GM23338 (cell line): ENCODE results near the gene ANOS1. TPM values are rescaled to one million over a fixed set of nuclear protein-coding genes. Genes with fewer than 3 reads are reported as not detected.

Experiments used
- ATAC-seq: fragments of 200-7000 bp; cut with Tn5 transposase; 3 replicates; pipeline ENCODE4 v1.9.1; 2020
- DNase-seq: peaks from one replicate; pipeline ENCODE4 v3.0.0-alpha.2; 2015; ENCODE audit warnings: low spot score
- H2AFZ ChIP-seq: fragments of 200-600 bp; sonication (generic); 2 replicates; pipeline ENCODE4 v1.8.0; 2016; ENCODE audit warnings: antibody characterized with exemption, mild to moderate bottlenecking, moderate library complexity
- H3F3A ChIP-seq: fragments of 200-600 bp; sonication (generic); replicated peaks from 2 replicates; pipeline ENCODE4 v1.8.0; 2017; ENCODE audit warnings: antibody characterized with exemption, mixed run types, low read depth
- H3K27ac ChIP-seq: fragments of 200-600 bp; sonication (generic); 2 replicates; pipeline ENCODE4 v1.6.1; 2016; ENCODE audit warnings: low read depth
- H3K27me3 ChIP-seq: fragments of 200-600 bp; sonication (generic); 2 replicates; pipeline ENCODE4 v1.8.0; 2016; ENCODE audit warnings: mild to moderate bottlenecking, mixed run types, moderate library complexity; ENCODE audit not compliant: insufficient read depth
- H3K36me3 ChIP-seq: fragments of 200-600 bp; sonication (generic); 2 replicates; pipeline ENCODE4 v1.8.0; 2016; ENCODE audit warnings: mild to moderate bottlenecking; ENCODE audit not compliant: insufficient read depth
- H3K4me1 ChIP-seq: fragments of 200-600 bp; sonication (generic); 2 replicates; pipeline ENCODE4 v1.8.0; 2016; ENCODE audit warnings: mild to moderate bottlenecking, moderate library complexity; ENCODE audit not compliant: insufficient read depth
- H3K4me2 ChIP-seq: fragments of 200-600 bp; sonication (generic); 2 replicates; pipeline ENCODE4 v1.7.1; 2017; ENCODE audit warnings: mixed run types
- H3K4me3 ChIP-seq: fragments of 200-600 bp; sonication (generic); 2 replicates; pipeline ENCODE4 v1.6.1; 2016; ENCODE audit warnings: mixed run types
- H3K79me2 ChIP-seq: fragments of 200-600 bp; sonication (generic); replicated peaks from 2 replicates; pipeline ENCODE4 v1.8.0; 2017; ENCODE audit warnings: mild to moderate bottlenecking; ENCODE audit not compliant: insufficient read depth
- H3K9me2 ChIP-seq: fragments of 200-600 bp; sonication (generic); 2 replicates; pipeline ENCODE4 v1.8.0; 2017; ENCODE audit not compliant: insufficient read depth
- H4K20me1 ChIP-seq: fragments of 200-600 bp; sonication (generic); replicated peaks from 2 replicates; pipeline ENCODE4 v1.8.0; 2017; ENCODE audit warnings: mild to moderate bottlenecking; ENCODE audit not compliant: insufficient read depth
- H3K27ac Mint-ChIP-seq: 2 replicates; pipeline ENCODE4 v1.8.0; 2020; ENCODE audit warnings: inconsistent platforms, mild to moderate bottlenecking, moderate library complexity, mixed read lengths
- H3K27me3 Mint-ChIP-seq: 3 replicates; pipeline ENCODE4 v1.8.0; 2022; ENCODE audit warnings: low read depth, mild to moderate bottlenecking, moderate library complexity, mixed read lengths, inconsistent platforms; ENCODE audit not compliant: insufficient read depth, poor library complexity
- H3K36me3 Mint-ChIP-seq: 3 replicates; pipeline ENCODE4 v1.8.0; 2021; ENCODE audit warnings: low read depth, mild to moderate bottlenecking, inconsistent platforms, moderate library complexity, mixed read lengths
- H3K4me1 Mint-ChIP-seq: 3 replicates; pipeline ENCODE4 v1.8.0; 2020; ENCODE audit warnings: mild to moderate bottlenecking, inconsistent platforms, mixed read lengths
- H3K4me3 Mint-ChIP-seq: 3 replicates; pipeline ENCODE4 v1.8.0; 2021; ENCODE audit warnings: moderate library complexity, mild to moderate bottlenecking, inconsistent platforms, mixed read lengths
- H3K9me3 Mint-ChIP-seq: 3 replicates; pipeline ENCODE4 v1.8.0; 2020; ENCODE audit warnings: moderate library complexity, mild to moderate bottlenecking, inconsistent platforms, mixed read lengths
- CREB1 ChIP-seq: fragments of 250-450 bp; sonication (Bioruptor Pico); IDR thresholded peaks from 2 replicates; pipeline ENCODE4 v1.5.0; 2020; ENCODE audit warnings: low read depth, mild to moderate bottlenecking, moderate library complexity
- ETS1 ChIP-seq: IDR thresholded peaks from 2 replicates; pipeline ENCODE4 v1.6.1; 2016; ENCODE audit warnings: antibody characterized with exemption
- EZH2 ChIP-seq: fragments of 200-600 bp; sonication (generic); IDR thresholded peaks from one replicate; pipeline ENCODE4 v1.8.0; 2017; ENCODE audit warnings: antibody characterized with exemption, mild to moderate bottlenecking, low read depth; ENCODE audit not compliant: unreplicated experiment
- EZH2phosphoT487 ChIP-seq: fragments of 200-600 bp; sonication (generic); IDR thresholded peaks from one replicate; pipeline ENCODE4 v1.8.1; 2018; ENCODE audit warnings: antibody characterized with exemption; ENCODE audit not compliant: unreplicated experiment
- JUNB ChIP-seq: IDR thresholded peaks from one replicate; pipeline ENCODE4 v1.6.1; 2016; ENCODE audit warnings: antibody characterized with exemption; ENCODE audit not compliant: unreplicated experiment
- NANOG ChIP-seq: IDR thresholded peaks from 2 replicates; pipeline ENCODE4 v1.6.1; 2016; ENCODE audit warnings: antibody characterized with exemption, borderline replicate concordance
- POLR2AphosphoS5 ChIP-seq: IDR thresholded peaks from 2 replicates; pipeline ENCODE4 v1.6.1; 2016; ENCODE audit warnings: antibody characterized with exemption, low read depth
- STAT1 ChIP-seq: IDR thresholded peaks from one replicate; pipeline ENCODE4 v1.6.1; 2016; ENCODE audit warnings: antibody characterized with exemption; ENCODE audit not compliant: unreplicated experiment
- ZNF114 ChIP-seq: fragments of 250-450 bp; sonication (Bioruptor Pico); IDR thresholded peaks from 2 replicates; pipeline ENCODE4 v1.5.0; 2020; ENCODE audit warnings: mild to moderate bottlenecking, moderate library complexity
- ZNF331 ChIP-seq: fragments of 250-450 bp; sonication (Bioruptor Pico); IDR thresholded peaks from 2 replicates; pipeline ENCODE4 v1.5.0; 2020; ENCODE audit warnings: low read depth, mild to moderate bottlenecking, moderate library complexity
- ZNF462 ChIP-seq: fragments of 250-450 bp; sonication (Bioruptor Pico); IDR thresholded peaks from 2 replicates; pipeline ENCODE4 v1.5.0; 2020; ENCODE audit warnings: mild to moderate bottlenecking, moderate library complexity
- polyA plus RNA-seq: library from polyadenylated mRNA; unstranded; fragments of >200 nt; fragmentation: Nextera tagmentation; extraction: Ambion mirVana; gene quantifications from 2 replicates; pipeline ENCODE4 v1.2.1, GENCODE V29; 2016
- total RNA-seq: library from RNA; depleted of rRNA; stranded (reverse); fragments of >200 nt; shearing (Covaris generic); gene quantifications from 2 replicates; pipeline ENCODE4 v1.2.3, GENCODE V29; 2014
- TF ChIP-seq, protein P1 (sequence below), 2 experiments: fragments of 200-600 bp in 1 of 2; sonication (generic) in 1 of 2; conservative IDR thresholded peaks; 2 replicates each; pipeline versions ENCODE4 v1.5.1 to v1.6.1; 2016 to 2017; ENCODE audit warnings: antibody characterized with exemption in 2 of 2, low read depth in 2 of 2, mild to moderate bottlenecking in 2 of 2, moderate library complexity in 1 of 2
- TF ChIP-seq, protein P2 (sequence below): IDR thresholded peaks from one replicate; pipeline ENCODE4 v1.6.1; 2018; ENCODE audit warnings: antibody characterized with exemption; ENCODE audit not compliant: unreplicated experiment

The ANOS1 gene
- total and polyA plus RNA-seq, 2 experiments from 2014 or later = 21.8 to 68.5 TPM

- Mint-ChIP-seq H3K9me3 (peaks cover 10% of the 10 kb centered on the region; the same call in 2 of the 3 replicates), H3K4me1 (peaks cover 17% of the 10 kb centered on the region), H3K27me3 (peaks cover 5% of the 10 kb centered on the region), H3K27ac (no peak overlapping the region), H3K4me3 (no peak overlapping the region), H3K36me3 (peaks cover 93% of the 10 kb centered on the region)
- H3K4me1 ChIP-seq = no peaks in the 10 kb centered on the region
- TF ChIP-seq EZH2phosphoT487 = no peak
- TF ChIP-seq CREB1 (CRISPR knock-in tag) = no peak
- TF ChIP-seq, protein P1, sequence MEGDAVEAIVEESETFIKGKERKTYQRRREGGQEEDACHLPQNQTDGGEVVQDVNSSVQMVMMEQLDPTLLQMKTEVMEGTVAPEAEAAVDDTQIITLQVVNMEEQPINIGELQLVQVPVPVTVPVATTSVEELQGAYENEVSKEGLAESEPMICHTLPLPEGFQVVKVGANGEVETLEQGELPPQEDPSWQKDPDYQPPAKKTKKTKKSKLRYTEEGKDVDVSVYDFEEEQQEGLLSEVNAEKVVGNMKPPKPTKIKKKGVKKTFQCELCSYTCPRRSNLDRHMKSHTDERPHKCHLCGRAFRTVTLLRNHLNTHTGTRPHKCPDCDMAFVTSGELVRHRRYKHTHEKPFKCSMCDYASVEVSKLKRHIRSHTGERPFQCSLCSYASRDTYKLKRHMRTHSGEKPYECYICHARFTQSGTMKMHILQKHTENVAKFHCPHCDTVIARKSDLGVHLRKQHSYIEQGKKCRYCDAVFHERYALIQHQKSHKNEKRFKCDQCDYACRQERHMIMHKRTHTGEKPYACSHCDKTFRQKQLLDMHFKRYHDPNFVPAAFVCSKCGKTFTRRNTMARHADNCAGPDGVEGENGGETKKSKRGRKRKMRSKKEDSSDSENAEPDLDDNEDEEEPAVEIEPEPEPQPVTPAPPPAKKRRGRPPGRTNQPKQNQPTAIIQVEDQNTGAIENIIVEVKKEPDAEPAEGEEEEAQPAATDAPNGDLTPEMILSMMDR (conservative IDR thresholded peaks at IDR 0.05; ENCODE audit: low read depth in 2 of 2) = no peak
- TF ChIP-seq NANOG = no peak
- no peak for TF ChIP-seq EZH2
- TF ChIP-seq, protein P2, sequence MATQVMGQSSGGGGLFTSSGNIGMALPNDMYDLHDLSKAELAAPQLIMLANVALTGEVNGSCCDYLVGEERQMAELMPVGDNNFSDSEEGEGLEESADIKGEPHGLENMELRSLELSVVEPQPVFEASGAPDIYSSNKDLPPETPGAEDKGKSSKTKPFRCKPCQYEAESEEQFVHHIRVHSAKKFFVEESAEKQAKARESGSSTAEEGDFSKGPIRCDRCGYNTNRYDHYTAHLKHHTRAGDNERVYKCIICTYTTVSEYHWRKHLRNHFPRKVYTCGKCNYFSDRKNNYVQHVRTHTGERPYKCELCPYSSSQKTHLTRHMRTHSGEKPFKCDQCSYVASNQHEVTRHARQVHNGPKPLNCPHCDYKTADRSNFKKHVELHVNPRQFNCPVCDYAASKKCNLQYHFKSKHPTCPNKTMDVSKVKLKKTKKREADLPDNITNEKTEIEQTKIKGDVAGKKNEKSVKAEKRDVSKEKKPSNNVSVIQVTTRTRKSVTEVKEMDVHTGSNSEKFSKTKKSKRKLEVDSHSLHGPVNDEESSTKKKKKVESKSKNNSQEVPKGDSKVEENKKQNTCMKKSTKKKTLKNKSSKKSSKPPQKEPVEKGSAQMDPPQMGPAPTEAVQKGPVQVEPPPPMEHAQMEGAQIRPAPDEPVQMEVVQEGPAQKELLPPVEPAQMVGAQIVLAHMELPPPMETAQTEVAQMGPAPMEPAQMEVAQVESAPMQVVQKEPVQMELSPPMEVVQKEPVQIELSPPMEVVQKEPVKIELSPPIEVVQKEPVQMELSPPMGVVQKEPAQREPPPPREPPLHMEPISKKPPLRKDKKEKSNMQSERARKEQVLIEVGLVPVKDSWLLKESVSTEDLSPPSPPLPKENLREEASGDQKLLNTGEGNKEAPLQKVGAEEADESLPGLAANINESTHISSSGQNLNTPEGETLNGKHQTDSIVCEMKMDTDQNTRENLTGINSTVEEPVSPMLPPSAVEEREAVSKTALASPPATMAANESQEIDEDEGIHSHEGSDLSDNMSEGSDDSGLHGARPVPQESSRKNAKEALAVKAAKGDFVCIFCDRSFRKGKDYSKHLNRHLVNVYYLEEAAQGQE = no peak
- no peak for TF ChIP-seq ZNF331
- TF ChIP-seq STAT1 = no peak
- no peak for TF ChIP-seq ETS1
- no peak for TF ChIP-seq POLR2AphosphoS5
- TF ChIP-seq JUNB = no peak
- no peak for TF ChIP-seq ZNF114 (CRISPR knock-in tag)
- no peak for TF ChIP-seq ZNF462
- no peak for ATAC-seq
- H3K4me3 ChIP-seq = no peak overlapping the region
- H3K27me3 ChIP-seq = no peaks in the 10 kb centered on the region
- H3F3A ChIP-seq = no peaks in the 10 kb centered on the region
- no peaks in the 10 kb centered on the region for H3K36me3 ChIP-seq
- H3K4me2 ChIP-seq = no peak overlapping the region
- no peak for DNase-seq
- H4K20me1 ChIP-seq = no peaks in the 10 kb centered on the region
- no peak overlapping the region for H2AFZ ChIP-seq
- no peaks in the 10 kb centered on the region for H3K9me2 ChIP-seq
- H3K79me2 ChIP-seq = peaks cover 22% of the 10 kb centered on the region
- no peak overlapping the region for H3K27ac ChIP-seq
Observed at GRCh38 chrX:8657883-8658282, 74.1 kb downstream of the ANOS1 start.
